Measurements from ENCODE around the gene CDK5. TPM values are rescaled to one million over a fixed set of nuclear protein-coding genes. Genes with fewer than 3 reads are reported as not detected.

Gene CDK5
- total RNA-seq, 2 donors from 2014 or later, result 12.5 to 16.2 TPM

GRCh38 chr7:151091003-151091402 is 33.3 kb upstream of the CDK5 start:
- ATAC-seq (no peak), DNase-seq (ENCODE audit: low spot score) (no peak)
- H3K9me3 Mint-ChIP-seq, result no peaks in the 10 kb centered on the region
- no peak overlapping the region for H3K27ac Mint-ChIP-seq
- H3K4me3 Mint-ChIP-seq, result no peak overlapping the region
- H3K36me3 Mint-ChIP-seq, result no peaks in the 10 kb centered on the region
- H3K27me3 Mint-ChIP-seq, result no peaks in the 10 kb centered on the region
- H3K4me1 Mint-ChIP-seq (ENCODE audit: low read depth in 2 of 2), result peaks cover 17 to 20% of the 10 kb centered on the region in 2 donors

GRCh38 chr7:151089893-151090730 is 32.4 kb upstream of the CDK5 start:
- Mint-ChIP-seq H3K4me3 (no peak overlapping the region), H3K27ac (no peak overlapping the region), H3K4me1 (ENCODE audit: low read depth in 2 of 2) (peaks cover 24 to 28% of the 10 kb centered on the region in 2 donors), H3K27me3 (peaks cover 0 to 2% of the 10 kb centered on the region in 2 donors), H3K36me3 (no peaks in the 10 kb centered on the region), H3K9me3 (no peaks in the 10 kb centered on the region)
- ATAC-seq (no peak), DNase-seq (ENCODE audit: low spot score) (no peak)

- no peak for DNase-seq (ENCODE audit: low spot score)
- no peak for ATAC-seq
- peak overlapping the region; percentile 69 for H3K4me3 Mint-ChIP-seq
- H3K9me3 Mint-ChIP-seq, result no peaks in the 10 kb centered on the region
- H3K27ac Mint-ChIP-seq, result peak overlapping the region; percentile 22 to 42
- peaks cover 31 to 32% of the 10 kb centered on the region in 2 donors for H3K4me1 Mint-ChIP-seq (ENCODE audit: low read depth in 2 of 2)
- no peaks in the 10 kb centered on the region for H3K36me3 Mint-ChIP-seq
- peaks cover 0 to 3% of the 10 kb centered on the region in 2 donors for H3K27me3 Mint-ChIP-seq
Measured at GRCh38 chr7:151088856-151089699, 31.4 kb upstream of the CDK5 start.

- no peaks in the 10 kb centered on the region for H3K9me3 Mint-ChIP-seq
- peaks cover 0 to 3% of the 10 kb centered on the region in 2 donors for H3K27me3 Mint-ChIP-seq
- H3K4me3 Mint-ChIP-seq, result peak overlapping the region; percentile 78
- ATAC-seq (no peak), DNase-seq (ENCODE audit: low spot score) (no peak)
- peak overlapping the region; percentile 22 to 44 for H3K27ac Mint-ChIP-seq
- peaks cover 31 to 32% of the 10 kb centered on the region in 2 donors for H3K4me1 Mint-ChIP-seq (ENCODE audit: low read depth in 2 of 2)
- H3K36me3 Mint-ChIP-seq, result no peaks in the 10 kb centered on the region
Measured at GRCh38 chr7:151088019-151088855, 30.5 kb upstream of the CDK5 start.

GRCh38 chr7:151087245-151088018 is 29.7 kb upstream of the CDK5 start:
- Mint-ChIP-seq H3K27me3 (peaks cover 0 to 3% of the 10 kb centered on the region in 2 donors), H3K9me3 (no peaks in the 10 kb centered on the region), H3K36me3 (no peaks in the 10 kb centered on the region), H3K27ac (peak overlapping the region in 1 of 2 donors; percentile 44), H3K4me3 (peak overlapping the region; percentile 86), H3K4me1 (ENCODE audit: low read depth in 2 of 2) (peaks cover 36 to 37% of the 10 kb centered on the region in 2 donors)
- ATAC-seq (peak; percentile 50 to 54), DNase-seq (ENCODE audit: low spot score) (peak; percentile 76)

GRCh38 chr7:151086802-151087244 is 29.1 kb upstream of the CDK5 start:
- H3K9me3 Mint-ChIP-seq, result no peaks in the 10 kb centered on the region
- H3K27me3 Mint-ChIP-seq, result peaks cover 0 to 3% of the 10 kb centered on the region in 2 donors
- peak in 1 of 2 donors; percentile 15 for ATAC-seq
- DNase-seq (ENCODE audit: low spot score), result no peak
- H3K4me3 Mint-ChIP-seq, result peak overlapping the region; percentile 86
- H3K27ac Mint-ChIP-seq, result peak overlapping the region in 1 of 2 donors; percentile 33
- peaks cover 37 to 39% of the 10 kb centered on the region in 2 donors for H3K4me1 Mint-ChIP-seq (ENCODE audit: low read depth in 2 of 2)
- no peaks in the 10 kb centered on the region for H3K36me3 Mint-ChIP-seq

GRCh38 chr7:151085691-151086620 is 28.3 kb upstream of the CDK5 start, which contains the start of gene AGAP3:
AGAP3 (plus strand) TSS chr7:151086475; CDS start chr7:151086742, 267 bp downstream.
- H3K36me3 Mint-ChIP-seq, result no peaks in the 10 kb centered on the region
- DNase-seq (ENCODE audit: low spot score), result peak; percentile 85
- H3K9me3 Mint-ChIP-seq, result no peaks in the 10 kb centered on the region
- H3K27me3 Mint-ChIP-seq, result peaks cover 0 to 3% of the 10 kb centered on the region in 2 donors
- peaks cover 35 to 37% of the 10 kb centered on the region in 2 donors for H3K4me1 Mint-ChIP-seq (ENCODE audit: low read depth in 2 of 2)
- peak within 1 kb of the TSS; percentile 33 to 56 for H3K27ac Mint-ChIP-seq
- peak; percentile 63 to 76 for ATAC-seq
- H3K4me3 Mint-ChIP-seq, result peak within 1 kb of the TSS; percentile 86

GRCh38 chr7:151085329-151085690 is 27.6 kb upstream of the CDK5 start:
- H3K4me1 Mint-ChIP-seq (ENCODE audit: low read depth in 2 of 2), result peaks cover 35 to 37% of the 10 kb centered on the region in 2 donors
- ATAC-seq, result no peak
- peaks cover 0 to 3% of the 10 kb centered on the region in 2 donors for H3K27me3 Mint-ChIP-seq
- DNase-seq (ENCODE audit: low spot score), result no peak
- no peaks in the 10 kb centered on the region for H3K9me3 Mint-ChIP-seq
- H3K36me3 Mint-ChIP-seq, result no peaks in the 10 kb centered on the region
- peak overlapping the region; percentile 67 for H3K4me3 Mint-ChIP-seq
- H3K27ac Mint-ChIP-seq, result peak overlapping the region; percentile 24 to 56

- Mint-ChIP-seq H3K27ac (peak overlapping the region in 1 of 2 donors; percentile 56), H3K4me3 (peak overlapping the region; percentile 99), H3K9me3 (no peaks in the 10 kb centered on the region), H3K4me1 (ENCODE audit: low read depth in 2 of 2) (peaks cover 28 to 31% of the 10 kb centered on the region in 2 donors), H3K27me3 (peaks cover 0 to 3% of the 10 kb centered on the region in 2 donors), H3K36me3 (no peaks in the 10 kb centered on the region)
- ATAC-seq (no peak), DNase-seq (ENCODE audit: low spot score) (no peak)
Measured at GRCh38 chr7:151083824-151084160, 26.1 kb upstream of the CDK5 start.

- H3K4me1 Mint-ChIP-seq (ENCODE audit: low read depth in 2 of 2), result peaks cover 26 to 32% of the 10 kb centered on the region in 2 donors
- peak within 1 kb of the TSS; percentile 88 to 89 for H3K27ac Mint-ChIP-seq
- ATAC-seq (peak; percentile 67 to 81), DNase-seq (ENCODE audit: low spot score) (peak; percentile 91)
- H3K27me3 Mint-ChIP-seq, result peaks cover 0 to 3% of the 10 kb centered on the region in 2 donors
- no peaks in the 10 kb centered on the region for H3K36me3 Mint-ChIP-seq
- no peaks in the 10 kb centered on the region for H3K9me3 Mint-ChIP-seq
- H3K4me3 Mint-ChIP-seq, result peak within 1 kb of the TSS; percentile 99
Measured at GRCh38 chr7:151083071-151083823, 25.6 kb upstream of the CDK5 start, which contains the start of gene TMUB1. TMUB1 (minus strand) TSS chr7:151083493; CDS start chr7:151082563, 930 bp downstream.
